Measurements from ENCODE around the gene ALDH1A2. TPM values are rescaled to one million over a fixed set of nuclear protein-coding genes. Genes with fewer than 3 reads are reported as not detected.
"Not testable (repeated sequence)": the region's sequence is repeated elsewhere in the genome, so short reads cannot be mapped to it uniquely, and the experiment has no call there.

ALDH1A2 gene
- polyA plus RNA-seq, 1 donor (not counting 4 experiments of a cell fraction or from before 2014, with no cell fraction given) = 1.9 TPM

DNA sequence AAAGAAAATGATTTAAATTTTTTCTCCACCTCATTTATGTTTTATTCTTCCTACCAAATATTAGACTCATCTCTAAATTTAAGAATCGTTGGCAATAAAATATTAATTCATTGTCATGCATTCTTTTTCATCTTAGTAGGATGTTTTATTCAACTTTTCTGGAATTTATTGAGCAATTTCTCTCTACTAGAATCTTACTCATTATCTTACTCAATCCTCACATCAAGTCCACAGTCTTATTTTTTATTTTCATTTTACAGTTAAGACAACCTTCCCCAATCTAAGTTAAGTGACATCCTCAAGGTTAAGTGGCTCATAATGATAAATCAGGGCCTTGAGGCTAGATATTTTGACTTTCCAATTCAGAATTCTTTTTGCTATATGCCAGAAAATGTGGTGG is 15.9 kb upstream of the ALDH1A2 start:
- no peaks in the 10 kb centered on the region for H4K20me1 ChIP-seq (ENCODE audit: control insufficient read depth, extremely low read depth, insufficient read depth, low read length)
- peaks cover 8% of the 10 kb centered on the region for H3K4me1 ChIP-seq (ENCODE audit: control insufficient read depth, extremely low read depth, insufficient read depth, low read length)
- H3K36me3 ChIP-seq (ENCODE audit: control insufficient read depth in 2 of 2, extremely low read depth in 1 of 2, insufficient read depth in 2 of 2, low read length in 2 of 2) = no peaks in the 10 kb centered on the region
- H3K9me3 ChIP-seq (ENCODE audit: control insufficient read depth, low read depth, low read length) = no peaks in the 10 kb centered on the region
- DNase-seq (ENCODE audit: low read depth, low spot score) = no peak
- no peak overlapping the region for H2AFZ ChIP-seq (ENCODE audit: control insufficient read depth, low read length)
- dilution Hi-C loops (cut with MboI; ENCODE audit: extremely low pct_ligation_motif_present, low sequenced_read_pairs) = no loop called here
- H3K27me3 ChIP-seq (ENCODE audit: control insufficient read depth, extremely low read depth, insufficient read depth, low read length) = no peaks in the 10 kb centered on the region
- H3K27ac ChIP-seq (ENCODE audit: control insufficient read depth, insufficient read depth, low read length) = no peak overlapping the region
- no peak for FAIRE-seq
- no peak overlapping the region for H3K4me3 ChIP-seq (ENCODE audit: control insufficient read depth in 2 of 3, extremely low read depth in 1 of 3, insufficient read depth in 2 of 3, low read depth in 1 of 3, low read length in 3 of 3)
- H3K9ac ChIP-seq (ENCODE audit: control insufficient read depth, extremely low read depth, insufficient read depth, low read length) = no peak overlapping the region
- no peak overlapping the region for H3K4me2 ChIP-seq (ENCODE audit: control insufficient read depth, extremely low read depth, insufficient read depth, low read depth, low read length)
- no peaks in the 10 kb centered on the region for H3K79me2 ChIP-seq (ENCODE audit: control insufficient read depth, insufficient read depth, low read length)
- TF ChIP-seq, protein P1, sequence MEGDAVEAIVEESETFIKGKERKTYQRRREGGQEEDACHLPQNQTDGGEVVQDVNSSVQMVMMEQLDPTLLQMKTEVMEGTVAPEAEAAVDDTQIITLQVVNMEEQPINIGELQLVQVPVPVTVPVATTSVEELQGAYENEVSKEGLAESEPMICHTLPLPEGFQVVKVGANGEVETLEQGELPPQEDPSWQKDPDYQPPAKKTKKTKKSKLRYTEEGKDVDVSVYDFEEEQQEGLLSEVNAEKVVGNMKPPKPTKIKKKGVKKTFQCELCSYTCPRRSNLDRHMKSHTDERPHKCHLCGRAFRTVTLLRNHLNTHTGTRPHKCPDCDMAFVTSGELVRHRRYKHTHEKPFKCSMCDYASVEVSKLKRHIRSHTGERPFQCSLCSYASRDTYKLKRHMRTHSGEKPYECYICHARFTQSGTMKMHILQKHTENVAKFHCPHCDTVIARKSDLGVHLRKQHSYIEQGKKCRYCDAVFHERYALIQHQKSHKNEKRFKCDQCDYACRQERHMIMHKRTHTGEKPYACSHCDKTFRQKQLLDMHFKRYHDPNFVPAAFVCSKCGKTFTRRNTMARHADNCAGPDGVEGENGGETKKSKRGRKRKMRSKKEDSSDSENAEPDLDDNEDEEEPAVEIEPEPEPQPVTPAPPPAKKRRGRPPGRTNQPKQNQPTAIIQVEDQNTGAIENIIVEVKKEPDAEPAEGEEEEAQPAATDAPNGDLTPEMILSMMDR (optimal IDR thresholded peaks at IDR 0.05 in 1 of 3, IDR thresholded peaks at IDR 0.05 in 1 of 3, conservative IDR thresholded peaks at IDR 0.05 in 1 of 3; ENCODE audit: extremely low read depth in 1 of 3, insufficient read depth in 2 of 3, low read length in 3 of 3) = no peak
- TF ChIP-seq EZH2 (IDR thresholded peaks at IDR 0.05; ENCODE audit: low read length) = no peak
- no peaks in the 10 kb centered on the region for H3K9me1 ChIP-seq (ENCODE audit: control insufficient read depth, extremely low read depth, insufficient read depth, low read length)

DNA sequence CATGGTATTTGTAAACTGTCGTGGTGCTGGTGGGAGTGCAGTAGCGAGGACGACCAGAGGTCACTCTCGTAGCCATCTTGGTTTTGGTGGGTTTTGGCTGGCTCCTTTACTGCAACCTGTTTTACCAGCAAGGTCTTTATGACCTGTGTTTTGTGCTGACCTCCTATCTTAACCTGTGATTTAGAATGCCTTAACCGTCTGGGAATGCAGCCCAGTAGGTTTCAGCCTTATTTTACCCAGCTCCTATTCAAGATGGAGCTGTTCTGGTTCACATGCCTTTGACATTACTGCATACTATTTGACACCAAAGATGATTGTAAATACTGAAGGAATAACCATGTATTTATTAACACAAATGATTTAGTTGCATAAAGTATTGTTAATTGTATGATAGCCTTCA is 15.4 kb upstream of the ALDH1A2 start:
- H4K20me1 ChIP-seq (ENCODE audit: control insufficient read depth, extremely low read depth, insufficient read depth, low read length); H3K79me2 ChIP-seq (ENCODE audit: control insufficient read depth, insufficient read depth, low read length); H3K9me3 ChIP-seq (ENCODE audit: control insufficient read depth, low read depth, low read length); H3K27ac ChIP-seq (ENCODE audit: control insufficient read depth, insufficient read depth, low read length); H3K27me3 ChIP-seq (ENCODE audit: control insufficient read depth, extremely low read depth, insufficient read depth, low read length); H3K9me1 ChIP-seq (ENCODE audit: control insufficient read depth, extremely low read depth, insufficient read depth, low read length); H3K36me3 ChIP-seq (ENCODE audit: control insufficient read depth in 2 of 2, extremely low read depth in 1 of 2, insufficient read depth in 2 of 2, low read length in 2 of 2); H3K4me2 ChIP-seq (ENCODE audit: control insufficient read depth, extremely low read depth, insufficient read depth, low read depth, low read length); H3K4me1 ChIP-seq (ENCODE audit: control insufficient read depth, extremely low read depth, insufficient read depth, low read length); H2AFZ ChIP-seq (ENCODE audit: control insufficient read depth, low read length); H3K9ac ChIP-seq (ENCODE audit: control insufficient read depth, extremely low read depth, insufficient read depth, low read length); FAIRE-seq; dilution Hi-C loops (cut with MboI; ENCODE audit: extremely low pct_ligation_motif_present, low sequenced_read_pairs); H3K4me3 ChIP-seq (ENCODE audit: control insufficient read depth in 2 of 3, extremely low read depth in 1 of 3, insufficient read depth in 2 of 3, low read depth in 1 of 3, low read length in 3 of 3); DNase-seq (ENCODE audit: low read depth, low spot score): not testable (repeated sequence)

DNA sequence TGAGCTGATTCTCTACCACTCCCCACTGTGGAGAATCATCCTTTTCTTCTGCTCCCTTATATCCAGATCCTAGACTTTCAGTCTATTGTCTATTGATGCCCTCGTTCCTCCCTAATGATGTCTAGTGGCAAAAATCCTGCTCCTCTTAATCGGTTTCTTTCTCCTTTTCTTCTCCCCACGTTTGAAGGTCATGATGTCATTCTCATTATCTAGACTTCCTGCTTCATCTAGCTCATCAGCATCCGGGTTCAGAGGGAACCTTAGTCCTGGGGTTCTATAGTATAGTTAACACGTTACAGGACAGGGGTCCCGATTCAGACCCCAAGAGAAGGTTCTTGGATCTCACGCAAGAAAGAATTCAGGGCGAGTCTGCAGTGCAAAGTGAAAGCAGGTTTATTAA is 14.9 kb upstream of the ALDH1A2 start:
- no peaks in the 10 kb centered on the region for H4K20me1 ChIP-seq (ENCODE audit: control insufficient read depth, extremely low read depth, insufficient read depth, low read length)
- no peak overlapping the region for H3K4me3 ChIP-seq (ENCODE audit: control insufficient read depth in 2 of 3, extremely low read depth in 1 of 3, insufficient read depth in 2 of 3, low read depth in 1 of 3, low read length in 3 of 3)
- no peaks in the 10 kb centered on the region for H3K36me3 ChIP-seq (ENCODE audit: control insufficient read depth in 2 of 2, extremely low read depth in 1 of 2, insufficient read depth in 2 of 2, low read length in 2 of 2)
- H3K9ac ChIP-seq (ENCODE audit: control insufficient read depth, extremely low read depth, insufficient read depth, low read length) = no peak overlapping the region
- H3K9me3 ChIP-seq (ENCODE audit: control insufficient read depth, low read depth, low read length) = no peaks in the 10 kb centered on the region
- TF ChIP-seq, protein P1 (optimal IDR thresholded peaks at IDR 0.05 in 1 of 3, IDR thresholded peaks at IDR 0.05 in 1 of 3, conservative IDR thresholded peaks at IDR 0.05 in 1 of 3; ENCODE audit: extremely low read depth in 1 of 3, insufficient read depth in 2 of 3, low read length in 3 of 3) = no peak
- no peak for TF ChIP-seq EZH2 (IDR thresholded peaks at IDR 0.05; ENCODE audit: low read length)
- dilution Hi-C loops (cut with MboI; ENCODE audit: extremely low pct_ligation_motif_present, low sequenced_read_pairs) = no loop called here
- no peak for DNase-seq (ENCODE audit: low read depth, low spot score)
- no peaks in the 10 kb centered on the region for H3K79me2 ChIP-seq (ENCODE audit: control insufficient read depth, insufficient read depth, low read length)
- FAIRE-seq = no peak
- H3K27ac ChIP-seq (ENCODE audit: control insufficient read depth, insufficient read depth, low read length) = no peak overlapping the region
- H3K4me2 ChIP-seq (ENCODE audit: control insufficient read depth, extremely low read depth, insufficient read depth, low read depth, low read length) = no peak overlapping the region
- no peak overlapping the region for H2AFZ ChIP-seq (ENCODE audit: control insufficient read depth, low read length)
- H3K9me1 ChIP-seq (ENCODE audit: control insufficient read depth, extremely low read depth, insufficient read depth, low read length) = no peaks in the 10 kb centered on the region
- peaks cover 2% of the 10 kb centered on the region for H3K4me1 ChIP-seq (ENCODE audit: control insufficient read depth, extremely low read depth, insufficient read depth, low read length)
- H3K27me3 ChIP-seq (ENCODE audit: control insufficient read depth, extremely low read depth, insufficient read depth, low read length) = no peaks in the 10 kb centered on the region

Data from keratinocyte (primary cell).